CD4-positive, alpha-beta T cell treated with Interleukin-17A for 1 hour (primary cell): Measurements from ENCODE around the gene MBD3L3.
"Not testable (repeated sequence)": the region's sequence is repeated elsewhere in the genome, so short reads cannot be mapped to it uniquely, and the experiment has no call there.

ENCODE experiments used
- DNase-seq: peaks from one replicate; pipeline ENCODE4 v3.0.0-alpha.2; 2020

Gene MBD3L3

DNA sequence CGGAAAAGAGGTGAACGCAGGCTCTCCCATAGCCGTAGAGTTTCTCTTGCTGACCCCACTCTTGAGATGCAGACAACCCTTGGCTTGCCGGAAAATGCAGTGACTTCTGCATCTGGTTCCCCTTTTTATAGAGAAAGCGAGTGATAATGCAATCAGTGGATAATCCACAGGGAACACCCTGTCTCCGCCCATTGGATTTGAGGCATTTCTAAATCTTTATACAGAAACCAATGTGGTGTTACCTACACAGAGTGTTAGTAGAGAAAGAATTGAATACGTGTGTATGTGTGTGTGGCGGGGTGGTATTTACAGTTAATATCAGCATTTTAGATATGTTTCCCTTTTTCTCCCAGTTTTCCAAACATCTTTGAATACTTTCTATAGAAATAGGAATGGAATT, at the start of gene MBD3L3:
MBD3L3 (minus strand) TSS at position 101 of the 400 bp plus-strand sequence; CDS start at position 30, 71 bp downstream.
- DNase-seq = not testable (repeated sequence)

DNA sequence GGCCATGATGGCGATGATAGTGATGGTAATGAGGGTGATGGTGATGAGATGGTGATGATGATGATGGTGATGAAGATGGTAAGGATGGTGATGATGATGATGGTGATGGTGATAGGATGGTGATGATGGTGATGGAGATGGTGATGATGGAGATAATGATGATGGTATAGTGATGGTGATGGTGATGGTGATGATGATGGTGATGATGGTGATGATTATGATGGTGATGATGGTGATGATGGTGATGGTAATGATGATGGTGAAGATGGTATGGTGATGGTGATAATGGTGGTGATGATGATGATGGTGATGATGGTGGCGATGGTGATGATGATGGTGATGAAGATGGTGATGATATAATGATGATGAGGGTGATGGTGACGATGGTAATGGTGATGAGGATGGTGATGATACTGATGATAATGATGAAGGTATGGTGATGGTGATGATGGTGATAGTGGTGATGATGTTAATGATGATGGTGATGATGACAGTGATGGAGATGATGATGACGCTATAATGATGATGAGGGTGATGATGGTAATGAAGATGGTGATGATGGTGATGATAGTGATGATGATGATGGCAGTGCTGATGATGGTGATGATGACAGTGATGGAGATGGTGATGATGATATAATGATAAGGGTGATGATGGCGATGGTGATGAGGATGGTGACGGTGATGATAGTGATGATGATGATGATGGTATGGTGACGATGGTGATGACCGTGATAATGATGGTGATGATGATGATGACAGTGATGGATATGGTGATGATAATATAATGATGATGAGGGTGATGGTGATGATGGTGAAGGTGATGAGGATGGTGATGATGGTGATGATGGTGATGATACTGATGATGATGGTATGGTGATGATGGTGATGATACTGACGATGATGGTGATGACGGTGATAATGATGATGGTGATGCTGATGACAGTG, 48.5 kb upstream of the MBD3L3 start:
- DNase-seq = no peak

- DNase-seq = peak; percentile 12
These were observed 46.4 kb upstream of the MBD3L3 start for GRCh38 chr19:7104747-7105447.

DNA sequence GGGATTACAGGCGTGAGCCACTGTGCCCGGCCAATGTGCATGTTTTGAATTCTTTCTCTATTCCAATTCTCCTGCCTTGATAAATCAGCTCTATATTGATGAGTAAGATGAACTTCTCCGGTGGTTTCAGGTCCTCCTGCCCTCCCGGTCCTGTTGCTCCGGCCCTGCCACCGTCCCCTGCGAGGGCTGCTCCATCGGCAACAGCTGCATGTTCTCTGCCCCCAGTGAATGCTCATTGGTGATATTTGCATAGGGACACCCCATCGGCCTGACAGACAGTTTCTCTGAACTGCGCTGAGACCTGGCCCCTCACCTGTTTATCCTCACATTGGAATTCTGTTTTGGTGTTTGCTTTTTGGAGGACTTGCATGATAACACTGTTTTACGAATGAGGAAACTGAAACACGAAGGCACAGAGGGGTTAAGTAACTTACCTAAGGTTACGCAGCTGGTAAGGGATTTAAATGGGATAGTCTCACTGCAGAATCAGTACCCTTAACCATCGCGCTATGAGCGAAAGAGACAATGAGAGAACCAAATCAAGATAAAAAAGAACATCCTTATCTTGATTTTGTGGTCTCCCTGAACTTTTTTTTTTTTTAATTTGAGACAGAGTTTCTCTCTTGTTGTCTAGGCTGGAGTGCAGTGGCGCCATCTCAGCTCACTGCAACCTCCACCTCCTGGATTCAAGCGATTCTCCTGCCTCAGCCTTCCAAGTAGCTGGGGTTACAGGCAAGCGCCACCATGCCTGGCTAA, 43.2 kb upstream of the MBD3L3 start:
- DNase-seq = peak; percentile 36

GRCh38 chr19:7099597-7099921, 41.1 kb upstream of the MBD3L3 start:
- no peak for DNase-seq

DNA sequence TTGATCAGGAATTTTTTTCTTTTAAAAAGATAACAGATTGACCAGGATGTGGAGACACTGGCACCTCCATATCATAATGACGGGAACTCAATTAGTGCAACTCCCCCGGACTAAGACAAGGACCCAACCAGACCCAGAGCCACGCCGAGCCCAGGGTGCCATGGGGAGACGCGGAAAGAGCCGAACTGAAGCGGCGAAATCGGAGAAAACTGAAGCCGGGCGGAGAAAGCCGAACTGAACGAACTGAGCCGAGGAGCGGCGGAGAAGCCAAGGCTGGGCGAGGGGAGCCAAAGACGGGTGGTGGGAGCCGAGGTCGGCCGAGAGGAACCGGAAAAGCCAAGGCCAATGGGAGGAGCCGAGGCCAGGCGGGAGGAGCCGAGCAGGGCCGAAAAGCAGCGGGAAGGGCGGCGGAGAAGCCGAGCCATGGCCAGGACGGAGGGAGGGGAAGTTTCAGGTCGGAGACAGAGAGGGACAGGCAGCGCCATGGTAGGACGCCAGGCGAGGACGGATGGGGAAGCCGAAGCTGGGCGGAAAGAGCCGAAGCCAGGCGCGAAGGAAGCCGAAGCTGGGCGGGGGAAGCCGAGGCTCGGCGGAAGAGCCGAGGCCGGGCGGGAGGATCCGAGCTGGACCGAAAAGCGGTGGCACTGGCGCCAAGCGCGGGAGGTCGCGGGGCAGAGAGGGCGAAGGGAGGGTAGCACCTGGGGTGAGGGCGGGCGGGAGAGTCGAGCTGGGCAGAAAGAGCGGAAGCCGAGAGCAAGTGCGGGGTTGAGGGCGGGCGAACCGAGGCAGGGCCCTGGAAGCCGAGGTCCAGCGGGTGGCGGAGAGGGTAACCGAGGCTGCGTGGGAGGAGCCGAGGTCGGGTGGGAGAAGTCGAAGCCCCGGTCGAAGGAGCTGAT, 40.5 kb upstream of the MBD3L3 start:
- peak; percentile 91 for DNase-seq

DNA sequence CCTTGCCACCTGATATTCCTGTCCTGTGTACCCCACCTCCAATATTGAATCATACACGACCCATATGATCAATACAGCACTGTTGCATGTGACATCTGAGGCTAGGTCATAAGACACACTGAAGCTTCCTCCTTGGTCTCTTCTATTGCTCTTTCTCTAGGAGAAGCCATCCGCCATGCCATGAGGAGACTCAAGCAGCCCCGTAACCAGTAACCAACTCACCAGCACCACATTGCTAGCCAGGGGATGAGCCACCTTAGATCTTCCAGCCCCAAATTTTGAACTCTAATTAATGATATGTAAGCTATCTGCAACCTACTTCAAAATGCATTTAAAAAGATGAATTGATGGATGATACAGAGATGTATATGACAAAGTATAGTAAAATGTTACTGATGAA, 39.6 kb upstream of the MBD3L3 start:
- DNase-seq = no peak

DNA sequence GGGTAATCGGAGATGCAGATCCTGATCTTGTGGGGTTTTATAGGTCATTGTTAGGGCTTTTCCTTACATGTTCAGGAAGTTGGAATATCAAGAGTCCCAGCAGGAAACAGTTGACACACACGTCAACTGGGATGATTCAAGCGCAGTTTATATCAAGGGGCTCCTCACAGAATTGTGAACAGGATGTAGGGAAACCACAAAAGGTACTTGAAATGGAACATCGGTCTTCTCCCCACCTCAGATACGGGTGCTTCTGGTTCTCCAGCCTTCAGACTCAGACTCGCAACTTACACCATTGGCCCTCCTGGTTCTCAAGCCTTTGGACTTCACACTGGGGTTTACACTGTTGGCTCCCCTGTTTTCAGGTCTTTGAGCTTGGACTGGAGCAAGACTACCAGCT, 30.5 kb upstream of the MBD3L3 start:
- no peak for DNase-seq

DNA sequence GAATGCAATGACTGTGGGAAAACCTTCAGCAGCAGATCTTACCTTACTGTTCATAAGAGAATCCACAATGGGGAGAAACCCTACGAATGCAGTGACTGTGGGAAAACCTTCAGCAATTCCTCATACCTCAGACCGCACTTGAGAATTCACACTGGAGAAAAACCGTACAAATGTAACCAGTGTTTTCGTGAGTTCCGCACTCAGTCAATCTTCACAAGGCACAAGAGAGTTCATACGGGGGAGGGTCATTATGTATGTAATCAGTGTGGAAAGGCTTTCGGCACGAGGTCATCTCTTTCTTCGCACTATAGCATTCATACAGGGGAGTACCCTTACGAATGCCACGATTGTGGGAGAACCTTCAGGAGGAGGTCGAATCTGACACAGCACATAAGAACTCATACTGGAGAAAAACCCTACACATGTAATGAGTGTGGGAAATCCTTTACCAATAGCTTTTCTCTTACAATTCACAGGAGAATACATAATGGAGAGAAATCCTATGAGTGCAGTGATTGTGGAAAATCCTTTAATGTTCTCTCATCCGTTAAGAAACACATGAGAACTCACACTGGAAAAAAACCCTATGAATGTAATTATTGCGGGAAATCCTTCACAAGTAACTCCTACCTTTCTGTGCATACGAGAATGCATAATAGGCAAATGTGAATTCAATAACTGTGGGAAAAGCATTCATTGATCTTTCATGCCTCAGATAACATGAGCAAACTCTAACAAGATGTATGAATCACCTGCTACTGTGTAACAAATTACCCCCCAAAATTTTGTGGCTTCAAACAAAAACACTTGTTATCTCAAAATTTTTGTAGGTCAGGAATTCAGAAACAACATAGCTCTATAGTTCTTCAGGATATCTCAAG, 24.8 kb upstream of the MBD3L3 start:
- no peak for DNase-seq

- no peak for DNase-seq
These were observed 19.5 kb upstream of the MBD3L3 start for GRCh38 chr19:7078008-7078407.

- no peak for DNase-seq
These were observed 17.7 kb upstream of the MBD3L3 start for GRCh38 chr19:7076151-7076550.

DNA sequence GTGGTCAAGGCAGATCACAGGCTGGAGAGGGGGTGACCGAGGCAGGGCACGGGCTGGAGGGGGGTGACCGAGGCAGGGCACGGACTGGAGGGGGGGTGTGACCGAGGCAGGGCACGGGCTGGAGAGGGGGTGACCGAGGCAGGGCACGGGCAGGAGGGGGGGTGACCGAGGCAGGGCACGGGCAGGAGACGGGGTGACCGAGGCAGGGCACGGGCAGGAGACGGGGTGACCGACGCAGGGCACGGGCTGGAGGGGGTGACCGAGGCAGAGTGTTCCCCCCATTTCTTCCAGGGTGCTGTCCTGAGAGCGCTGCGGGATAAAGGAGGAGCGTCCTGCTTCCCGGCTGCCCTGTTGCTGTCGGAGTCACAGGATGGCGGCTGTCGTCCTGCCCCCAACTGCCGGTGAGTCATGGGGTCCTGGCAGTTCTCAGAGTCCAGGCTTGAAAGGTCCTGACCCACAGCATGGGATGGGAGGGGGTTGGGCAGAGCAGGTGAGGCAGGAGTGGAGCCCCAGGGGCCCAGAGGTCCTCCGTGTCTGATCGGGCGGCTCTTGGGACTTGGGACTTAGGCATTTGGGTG, 16.3 kb upstream of the MBD3L3 start:
- DNase-seq = no peak

DNA sequence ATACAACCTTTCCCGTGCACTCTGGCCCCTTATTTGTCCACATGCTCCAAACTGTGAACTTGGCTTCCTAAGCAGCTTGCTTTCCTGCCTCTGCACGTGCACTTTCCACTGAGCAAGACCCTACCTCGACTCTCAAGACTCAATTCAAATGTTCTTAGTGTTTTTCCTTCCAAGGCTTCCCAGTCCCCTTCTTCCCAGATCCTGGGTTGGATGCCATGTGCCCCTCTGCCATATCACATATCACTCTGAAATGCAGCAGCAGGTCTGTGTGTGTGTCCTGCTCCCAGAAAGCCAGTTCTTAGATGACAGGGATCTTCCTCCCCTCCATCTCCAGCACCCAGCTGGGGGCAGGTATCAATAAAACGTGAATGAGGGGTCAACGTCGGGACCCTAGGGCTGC, 14.1 kb upstream of the MBD3L3 start:
- DNase-seq = no peak

- DNase-seq = no peak
These were observed 11.4 kb upstream of the MBD3L3 start for GRCh38 chr19:7069904-7070226.

DNA sequence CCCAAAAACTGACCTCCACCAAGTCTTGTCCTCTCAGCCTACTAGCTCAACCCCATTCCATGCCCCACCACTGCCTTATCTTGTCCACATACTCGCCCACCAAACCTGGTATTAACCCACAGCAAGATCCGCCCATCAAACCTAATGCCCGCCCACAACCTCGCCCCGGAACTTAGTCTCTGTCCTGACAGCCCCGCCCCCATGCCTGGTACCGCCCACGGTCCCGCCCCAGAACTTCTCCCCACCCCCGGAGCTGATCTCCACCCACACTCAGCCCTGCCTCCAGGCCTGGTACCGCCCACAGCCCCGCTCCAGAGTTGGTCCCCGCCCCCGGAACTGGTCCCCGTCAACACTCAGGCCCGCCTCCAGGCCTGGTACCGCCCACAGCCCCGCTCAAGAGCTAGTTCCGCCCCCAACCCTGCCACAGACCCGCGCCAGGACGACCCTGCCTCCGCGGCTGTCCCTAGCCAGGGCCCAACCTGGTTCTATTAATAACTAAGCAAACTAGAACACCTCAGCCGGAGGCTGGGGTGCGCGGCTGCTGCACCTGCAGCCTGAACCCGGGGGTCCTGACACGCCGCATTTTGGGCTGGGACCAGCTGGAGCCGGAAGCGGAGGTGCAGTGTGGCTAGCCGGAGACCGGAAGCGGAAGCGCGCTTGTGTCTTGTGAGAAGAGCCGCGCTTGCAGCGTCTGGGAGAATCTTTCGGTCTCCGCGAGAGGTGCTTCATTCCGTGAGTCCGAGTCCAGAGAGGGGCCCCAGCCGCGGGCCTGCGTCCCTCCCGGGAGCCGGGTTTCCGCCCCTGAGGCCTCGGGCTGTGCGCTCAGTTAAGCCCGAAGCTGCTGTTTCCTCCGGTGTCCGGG, 10.8 kb upstream of the MBD3L3 start, which contains the start of gene ZNF557:
ZNF557 (plus strand) TSS at position 662 of the 862 bp plus-strand sequence. CDS start 5,372 bp downstream, outside the sequence.
- DNase-seq = peak; percentile 99

DNA sequence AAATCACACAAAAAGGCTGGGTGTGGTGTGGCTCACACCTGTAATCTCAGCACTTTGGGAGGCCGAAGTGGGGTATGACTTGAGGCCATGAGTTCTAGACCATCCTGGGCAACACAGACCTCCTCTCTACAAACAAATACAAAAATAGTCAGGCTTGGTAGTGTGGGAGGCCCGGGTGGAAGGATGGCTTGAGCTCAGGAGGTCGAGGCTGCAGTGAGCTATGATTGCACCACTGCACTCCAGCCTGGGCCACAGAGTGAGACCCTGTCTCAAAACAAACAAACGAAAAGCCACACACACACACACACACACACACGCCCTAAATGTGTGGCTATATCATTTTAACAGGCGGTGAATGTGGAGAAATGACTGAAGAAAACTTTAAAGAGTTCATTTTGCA, 10.1 kb upstream of the MBD3L3 start:
- DNase-seq = no peak

- DNase-seq = no peak
These were observed 9.2 kb upstream of the MBD3L3 start for GRCh38 chr19:7067716-7068115.

DNA sequence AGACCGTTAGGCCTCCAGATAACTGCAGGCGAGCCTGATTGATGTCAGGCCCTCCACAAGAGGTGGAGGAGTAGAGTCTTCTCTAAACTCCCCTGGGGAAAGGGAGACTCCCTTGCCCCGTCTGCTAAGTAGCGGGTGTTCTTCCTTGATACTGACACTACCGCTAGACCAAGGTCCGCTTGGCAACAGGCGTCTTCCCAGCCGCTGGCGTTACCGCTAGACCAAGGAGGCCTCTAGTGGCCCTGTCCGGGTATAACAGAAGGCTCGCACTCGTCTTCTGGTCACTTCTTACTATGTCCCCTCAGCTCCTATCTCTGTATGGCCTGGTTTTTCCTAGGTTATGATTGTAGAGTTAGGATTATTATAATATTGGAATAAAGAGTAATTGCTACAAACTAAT, 8.6 kb upstream of the MBD3L3 start:
- DNase-seq = not testable (repeated sequence)

- no peak for DNase-seq
These were observed 5.4 kb upstream of the MBD3L3 start for GRCh38 chr19:7063764-7064418.
